Lung (tissue), 10 donors: ENCODE measurements around the gene ARL17A. TPM values are rescaled to one million over a fixed set of nuclear protein-coding genes. Genes with fewer than 3 reads are reported as not detected.
"Not testable (repeated sequence)": the region's sequence is repeated elsewhere in the genome, so short reads cannot be mapped to it uniquely, and the experiment has no call there.

Source experiments
- ATAC-seq: fragments of 200-7000 bp; cut with Tn5 transposase; one replicate; pipeline ENCODE4 v1.9.1; 2020; ENCODE audit warnings: moderate number of reproducible peaks; ENCODE audit not compliant: insufficient read depth, low FRiP score
- DNase-seq, 3 donors: peaks; one replicate each; pipeline ENCODE4 v3.0.0-alpha.2; 2013 to 2017
- H3K27ac ChIP-seq, 2 donors: one replicate each; pipeline ENCODE4 v1.5.1; 2013; ENCODE audit warnings: mild to moderate bottlenecking in 2 of 2, moderate library complexity in 2 of 2, control low read depth in 1 of 2, inconsistent platforms in 1 of 2, low read depth in 1 of 2, low read length in 1 of 2
- H3K27me3 ChIP-seq, 3 donors: one replicate each; pipeline ENCODE4 v1.5.1; 2013; ENCODE audit warnings: low read length in 2 of 3; ENCODE audit not compliant: control insufficient read depth in 3 of 3, insufficient read depth in 3 of 3
- H3K36me3 ChIP-seq, 4 donors: one replicate each; pipeline ENCODE4 v1.5.1; 2013; ENCODE audit warnings: low read length in 4 of 4, mild to moderate bottlenecking in 1 of 4, moderate library complexity in 1 of 4; ENCODE audit not compliant: control insufficient read depth in 4 of 4, insufficient read depth in 4 of 4
- H3K4me1 ChIP-seq, 5 donors: one replicate each; pipeline ENCODE4 v1.5.1; 2013; ENCODE audit warnings: low read length in 5 of 5, mild to moderate bottlenecking in 2 of 5, moderate library complexity in 1 of 5; ENCODE audit not compliant: control insufficient read depth in 5 of 5, insufficient read depth in 5 of 5
- H3K4me3 ChIP-seq: one replicate; pipeline ENCODE4 v1.5.1; 2013; ENCODE audit warnings: mild to moderate bottlenecking, control low read depth, moderate library complexity
- H3K9ac ChIP-seq, 2 donors: one replicate each; pipeline ENCODE4 v1.5.1; 2013; ENCODE audit warnings: low read length in 2 of 2, control low read depth in 1 of 2; ENCODE audit not compliant: insufficient read depth in 1 of 2
- H3K9me3 ChIP-seq, 4 donors: one replicate each; pipeline ENCODE4 v1.5.1; 2013; ENCODE audit warnings: low read length in 3 of 4, mild to moderate bottlenecking in 1 of 4, moderate library complexity in 1 of 4; ENCODE audit not compliant: control insufficient read depth in 4 of 4, insufficient read depth in 3 of 4
- WGBS, 2 donors: extraction: QIAGEN DNeasy Blood & Tissue Kit; methylation state at CpG; one replicate each; pipeline ENCODE4 v1.1.7; 2013; 5-methylcytosine and 5-hydroxymethylcytosine counted together
- polyA plus RNA-seq, 2 donors: library from polyadenylated mRNA; stranded (reverse); fragments of 200-250 nt; gene quantifications; one replicate each; pipeline ENCODE4 v1.2.1, GENCODE V29; 2013
- total RNA-seq, 2 donors: library from RNA; depleted of rRNA in 1 of 2; stranded (reverse); fragments of >200 nt in 1 of 2; gene quantifications; one replicate each; pipeline ENCODE4 v1.2.1, GENCODE V29; 2014 to 2021
- donor health status: Bipolar disorder and iron deficiency.
- donor health status: healthy.
- donor health status: DM: yes; HTN: yes; CAD: no.

Gene ARL17A
- total and polyA plus RNA-seq, 4 donors: 2.2 to 18.7 (median 10.6) TPM

DNA sequence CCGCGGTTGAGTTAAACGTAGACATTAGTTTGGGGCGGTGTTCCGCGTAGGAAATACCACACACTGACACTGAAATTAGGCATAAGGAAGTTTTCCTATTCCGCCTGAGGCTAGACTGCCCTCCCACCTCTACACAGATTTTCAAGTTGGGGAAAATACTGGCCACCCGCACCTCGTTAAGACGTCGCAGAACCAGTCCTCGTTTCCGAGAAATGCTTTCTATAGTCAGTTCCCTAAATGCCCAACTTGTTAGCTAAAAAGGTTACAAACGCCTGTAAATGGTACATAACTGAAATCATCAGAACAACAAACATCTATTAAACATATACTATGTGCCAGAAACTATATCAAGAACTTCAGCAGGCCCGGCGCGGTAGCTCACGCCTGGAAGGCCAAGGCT, 591 bp upstream of the ARL17A start:
- not testable (repeated sequence) for H3K4me1 ChIP-seq, H3K27me3 ChIP-seq, DNase-seq, H3K9me3 ChIP-seq, H3K27ac ChIP-seq, H3K9ac ChIP-seq, H3K4me3 ChIP-seq, H3K36me3 ChIP-seq, ATAC-seq
- WGBS, 2 donors: 0 to 1% methylated on average over 3 to 9 of the region's 18 CpGs

DNA sequence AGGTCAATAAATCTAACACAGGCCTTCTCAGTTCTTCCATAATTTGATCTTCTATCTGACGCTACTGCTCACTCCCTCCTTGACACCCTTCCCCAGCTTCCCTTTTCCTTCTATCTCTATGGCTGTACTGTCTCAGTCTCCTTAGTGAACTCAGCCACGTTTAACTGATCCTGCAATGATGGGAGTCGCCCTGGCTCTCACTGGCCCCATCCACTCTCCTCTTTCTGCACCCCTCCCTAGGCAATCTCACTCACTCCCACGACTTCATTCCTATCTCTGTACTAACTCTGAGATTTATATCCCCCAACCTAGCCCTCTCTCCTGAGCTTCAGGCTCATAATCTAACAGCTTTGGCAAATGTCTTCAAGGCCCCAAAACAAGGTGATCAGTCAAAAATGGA, 7.7 kb downstream of the ARL17A start:
- not testable (repeated sequence) for H3K9me3 ChIP-seq, H3K36me3 ChIP-seq, ATAC-seq, H3K4me1 ChIP-seq, H3K27ac ChIP-seq, H3K9ac ChIP-seq, H3K4me3 ChIP-seq, DNase-seq, H3K27me3 ChIP-seq
- WGBS, 2 donors: no CpG with 5 or more reads among the region's 4 CpGs

DNA sequence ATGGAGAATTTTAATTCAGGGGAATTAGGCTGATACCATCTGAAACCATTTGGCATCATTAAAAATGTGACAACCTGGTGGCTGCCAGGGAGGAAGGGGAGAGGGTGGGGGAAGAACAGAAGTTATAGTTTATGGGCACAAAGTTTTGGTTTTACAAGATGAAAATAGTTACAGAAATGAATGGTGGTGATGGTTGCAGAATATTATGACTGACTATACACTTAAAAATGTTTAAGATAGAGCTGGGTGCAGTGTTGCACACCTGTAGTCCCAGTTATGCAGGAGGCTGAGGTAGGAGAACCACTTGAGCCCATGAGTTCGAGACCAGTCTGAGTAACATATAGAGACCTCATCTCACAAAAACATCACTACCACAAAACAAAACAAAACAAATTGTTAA, 12.5 kb downstream of the ARL17A start:
- not testable (repeated sequence) for H3K27me3 ChIP-seq
- no CpG with 5 or more reads among the region's 1 CpG for WGBS, 2 donors

DNA sequence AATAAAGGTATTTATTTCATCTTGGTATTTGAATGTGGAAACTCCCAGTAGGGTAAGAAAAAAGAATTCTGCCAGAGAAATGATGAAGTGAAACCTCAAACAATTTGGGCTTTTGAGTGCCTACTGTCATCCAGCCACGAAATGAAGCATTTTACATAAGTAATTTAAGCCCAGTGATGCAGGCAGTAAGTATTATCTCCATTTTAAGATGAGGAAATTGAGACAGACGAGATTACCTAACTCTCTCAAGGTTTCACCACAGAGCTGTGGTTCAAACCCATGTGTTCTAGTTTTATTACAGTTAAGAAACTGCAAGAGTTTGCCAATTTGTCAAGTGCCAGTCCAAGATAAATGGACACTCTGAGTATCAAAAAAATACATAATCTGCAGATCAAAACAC, 13.2 kb downstream of the ARL17A start:
- H3K36me3 ChIP-seq, ATAC-seq, H3K9ac ChIP-seq, H3K27me3 ChIP-seq, H3K9me3 ChIP-seq, H3K4me1 ChIP-seq, H3K4me3 ChIP-seq, H3K27ac ChIP-seq, DNase-seq: not testable (repeated sequence)
- WGBS, 2 donors: no CpG with 5 or more reads among the region's 2 CpGs

More for the DNA sequence above, 12.5 kb downstream of the ARL17A start:
- not testable (repeated sequence) for H3K9me3 ChIP-seq, H3K27ac ChIP-seq, H3K4me3 ChIP-seq, H3K9ac ChIP-seq, ATAC-seq, H3K36me3 ChIP-seq, DNase-seq, H3K4me1 ChIP-seq

DNA sequence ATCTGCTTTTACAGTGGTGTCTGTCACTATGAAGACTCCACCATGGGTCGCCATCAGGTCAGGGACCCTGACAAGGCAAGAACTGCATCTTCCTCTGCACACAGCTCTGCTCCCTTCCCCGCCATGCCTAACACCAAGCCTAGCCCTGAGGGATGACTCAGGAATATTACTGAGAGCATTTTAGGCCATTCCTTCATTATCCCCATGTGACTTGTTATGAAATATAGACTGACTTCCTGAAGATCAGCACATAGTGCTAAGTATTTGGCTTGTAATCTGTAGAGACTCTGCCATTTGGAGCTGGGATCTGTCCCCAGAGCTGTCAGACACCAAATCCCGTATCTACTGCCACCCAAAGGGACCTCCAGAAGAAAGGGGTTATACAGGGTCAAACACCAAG, 19.4 kb downstream of the ARL17A start:
- not testable (repeated sequence) for H3K36me3 ChIP-seq, H3K9me3 ChIP-seq, H3K27me3 ChIP-seq, H3K4me3 ChIP-seq, ATAC-seq, H3K9ac ChIP-seq, H3K27ac ChIP-seq, DNase-seq, H3K4me1 ChIP-seq
- no CpG with 5 or more reads among the region's 3 CpGs for WGBS, 2 donors

DNA sequence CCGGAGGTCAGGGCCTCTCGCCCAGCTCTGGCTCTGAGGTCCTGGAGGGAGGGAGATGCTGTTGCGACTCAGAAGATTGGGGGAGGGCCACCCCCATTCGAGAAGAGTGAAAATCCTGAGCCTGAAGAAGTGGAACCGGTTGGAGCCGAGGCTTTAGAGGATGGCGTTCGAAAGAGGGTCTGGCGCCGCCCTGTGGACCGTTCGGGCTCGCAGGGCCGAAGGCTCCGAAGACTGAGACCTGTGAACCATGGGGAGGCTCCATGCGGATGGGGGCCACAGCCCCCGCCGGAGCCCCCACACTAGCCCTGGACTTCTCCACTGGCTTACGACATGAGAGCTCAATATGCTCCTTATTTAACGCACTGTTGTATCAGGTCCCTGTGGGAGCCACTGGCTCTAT, 20.3 kb downstream of the ARL17A start:
- H3K4me1 ChIP-seq, H3K4me3 ChIP-seq, DNase-seq, H3K9me3 ChIP-seq, H3K27ac ChIP-seq, ATAC-seq, H3K27me3 ChIP-seq, H3K9ac ChIP-seq, H3K36me3 ChIP-seq: not testable (repeated sequence)
- WGBS, 2 donors: no CpG with 5 or more reads among the region's 20 CpGs

DNA sequence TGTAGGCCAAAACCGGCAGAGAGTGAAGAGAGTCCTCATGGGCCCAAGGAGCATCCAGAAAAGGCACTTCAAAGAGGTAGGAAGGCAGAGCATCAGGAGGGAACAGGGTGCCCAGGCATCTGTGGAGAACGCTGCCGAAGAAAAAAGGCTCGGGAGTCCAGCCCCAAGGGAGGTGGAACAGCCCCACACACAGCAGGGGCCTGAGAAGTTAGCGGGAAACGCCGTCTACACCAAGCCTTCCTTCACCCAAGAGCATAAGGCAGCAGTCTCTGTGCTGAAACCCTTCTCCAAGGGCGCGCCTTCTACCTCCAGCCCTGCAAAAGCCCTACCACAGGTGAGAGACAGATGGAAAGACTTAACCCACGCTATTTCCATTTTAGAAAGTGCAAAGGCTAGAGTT, 30.9 kb downstream of the ARL17A start:
- ATAC-seq, H3K9me3 ChIP-seq, H3K4me3 ChIP-seq, H3K9ac ChIP-seq, H3K4me1 ChIP-seq, H3K27me3 ChIP-seq, H3K27ac ChIP-seq, DNase-seq, H3K36me3 ChIP-seq: not testable (repeated sequence)
- 91 to 97% methylated on average over 9 of the region's 10 CpGs for WGBS, 2 donors

DNA sequence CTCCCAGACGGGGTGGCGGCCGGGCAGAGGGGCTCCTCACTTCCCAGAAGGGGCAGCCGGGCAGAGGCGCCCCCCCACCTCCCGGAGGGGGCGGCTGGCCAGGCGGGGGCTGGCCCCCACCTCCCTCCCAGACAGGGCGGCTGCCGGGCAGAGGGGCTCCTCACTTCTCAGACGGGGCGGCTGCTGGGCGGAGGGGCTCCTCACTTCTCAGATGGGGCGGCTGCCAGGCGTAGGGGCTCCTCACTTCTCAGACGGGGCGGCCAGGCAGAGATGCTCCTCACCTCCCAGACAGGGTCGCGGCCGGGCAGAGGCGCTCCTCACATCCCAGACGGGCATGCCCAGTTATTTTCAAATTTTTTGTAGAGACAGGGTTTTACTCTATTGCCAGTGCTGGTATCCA, 44.8 kb downstream of the ARL17A start:
- not testable (repeated sequence) for ATAC-seq, H3K36me3 ChIP-seq, H3K4me1 ChIP-seq, H3K9ac ChIP-seq, DNase-seq, H3K27ac ChIP-seq, H3K27me3 ChIP-seq, H3K4me3 ChIP-seq, H3K9me3 ChIP-seq
- WGBS, 2 donors: 93 to 95% methylated on average over 18 to 20 of the region's 22 CpGs

DNA sequence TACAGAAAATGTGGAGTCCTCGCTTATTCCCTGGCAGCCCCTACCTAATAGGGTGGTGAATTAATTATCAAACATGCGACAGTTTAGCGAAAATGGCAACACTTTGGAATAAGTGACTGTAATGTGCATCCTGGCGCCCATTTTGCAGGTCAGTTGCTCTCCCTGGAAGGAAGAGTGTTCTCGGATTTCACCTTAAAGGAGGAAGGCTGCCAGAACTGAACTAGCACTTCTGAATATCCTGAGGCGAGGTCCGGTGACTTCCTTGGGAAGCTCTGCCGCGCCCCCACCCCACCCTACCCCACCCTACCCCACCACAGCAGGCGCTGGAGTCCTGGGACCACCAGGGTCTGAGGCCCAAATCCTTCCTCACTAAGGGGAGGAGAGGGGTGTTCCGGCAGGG, 67.3 kb downstream of the ARL17A start, which contains the start of gene LRRC37A2:
LRRC37A2 (plus strand) TSS at position 301 of the 400 bp plus-strand sequence. CDS start 245 bp downstream, outside the sequence.
- not testable (repeated sequence) for H3K9ac ChIP-seq, ATAC-seq, H3K27ac ChIP-seq, H3K4me3 ChIP-seq, H3K4me1 ChIP-seq, DNase-seq, H3K9me3 ChIP-seq, H3K36me3 ChIP-seq, H3K27me3 ChIP-seq
- WGBS, 2 donors: 96 to 99% methylated on average over 3 of the region's 11 CpGs
